GM21360 (cell line): ENCODE data around the gene FOSL1.

Source experiments
- ATAC-seq: cut with Tn5 transposase; IDR thresholded peaks from one replicate; pipeline ENCODE4 v1.9.1; 2021; ENCODE audit warnings: mild to moderate bottlenecking, moderate library complexity; ENCODE audit not compliant: unreplicated experiment

The FOSL1 gene

DNA sequence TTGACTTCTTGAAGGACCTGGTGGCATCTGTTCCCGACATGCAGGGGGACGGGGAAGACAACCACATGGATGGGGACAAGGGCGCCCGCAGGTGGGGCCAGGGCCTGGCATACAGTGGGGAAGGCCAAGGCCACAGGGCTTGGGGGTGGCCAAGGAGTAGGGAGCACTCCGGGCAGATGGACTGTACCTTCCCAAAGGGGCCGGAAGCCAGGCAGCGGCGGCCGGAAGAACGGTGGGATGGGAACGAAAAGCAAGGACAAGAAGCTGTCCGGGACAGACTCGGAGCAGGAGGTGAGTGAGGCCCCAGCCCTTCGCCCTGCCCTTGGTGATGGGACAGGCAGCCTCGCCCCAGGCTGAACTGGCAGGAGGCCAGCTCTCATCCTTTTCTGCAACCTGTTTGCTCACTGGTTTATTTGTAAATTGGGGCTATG, 20.2 kb upstream of the FOSL1 start:
- ATAC-seq: no peak

DNA sequence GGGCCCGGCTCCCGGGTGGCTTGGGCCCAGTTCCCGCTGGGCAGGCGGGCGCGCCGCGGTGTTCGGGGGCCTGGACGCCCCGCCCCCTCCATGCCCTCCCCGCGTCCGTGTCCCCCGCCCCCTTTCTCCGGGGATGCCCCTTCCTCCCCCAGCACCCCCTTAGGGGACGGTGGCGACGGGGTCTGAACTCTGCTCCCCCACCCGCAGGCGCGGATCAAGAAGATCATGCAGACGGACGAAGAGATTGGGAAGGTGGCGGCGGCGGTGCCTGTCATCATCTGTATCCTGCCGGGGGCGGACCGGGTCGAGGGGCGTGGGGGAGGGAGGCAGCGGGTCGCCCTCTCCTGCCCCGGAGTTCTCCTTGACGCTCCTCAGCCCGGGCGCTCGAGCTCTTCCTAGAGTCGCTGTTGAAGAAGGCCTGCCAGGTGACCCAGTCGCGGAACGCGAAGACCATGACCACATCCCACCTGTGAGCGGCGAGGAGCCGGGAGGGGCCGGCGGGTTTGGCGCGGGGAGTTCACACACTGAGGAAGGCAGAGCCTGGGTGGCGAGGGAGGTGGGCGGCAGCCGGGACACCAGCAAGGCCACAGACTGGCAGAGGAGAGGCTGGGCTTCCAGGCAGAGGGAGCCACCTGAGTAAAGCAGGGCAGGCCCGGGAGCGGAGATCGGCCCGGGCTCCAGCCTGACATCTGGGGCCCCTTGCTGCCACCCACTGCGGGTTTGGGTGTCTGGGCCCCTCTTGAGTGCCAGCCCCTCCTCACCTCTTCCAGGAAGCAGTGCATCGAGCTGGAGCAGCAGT, 19.6 kb upstream of the FOSL1 start:
- ATAC-seq: peak; percentile 28

DNA sequence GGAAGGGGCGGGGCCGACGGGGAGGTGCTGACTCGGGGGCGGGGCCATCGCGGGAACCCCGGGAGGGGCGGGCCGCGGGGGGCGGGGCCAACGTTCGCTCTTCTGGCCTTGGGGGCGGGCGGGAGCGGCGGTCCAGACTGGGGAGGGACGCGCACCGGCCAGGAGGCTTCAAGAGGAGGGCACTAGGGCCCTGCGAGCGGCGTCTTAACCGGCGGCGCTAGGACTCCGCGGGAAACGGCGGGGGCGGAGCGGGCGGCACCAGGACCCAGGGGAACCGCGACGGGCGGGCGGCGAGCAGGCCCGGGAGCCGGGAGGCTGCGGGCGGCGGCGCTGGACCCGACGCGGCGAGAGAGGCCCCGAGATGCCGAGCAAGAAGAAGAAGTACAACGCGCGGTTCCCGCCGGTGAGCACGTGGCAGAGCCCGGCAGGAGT, 19.0 kb upstream of the FOSL1 start, which contains the start of gene DRAP1:
Gene DRAP1, plus strand, starts transcription at position 286 of the 432 bp plus-strand sequence. Its CDS starts 76 bp downstream, at position 362.
- peak; percentile 80 for ATAC-seq

DNA sequence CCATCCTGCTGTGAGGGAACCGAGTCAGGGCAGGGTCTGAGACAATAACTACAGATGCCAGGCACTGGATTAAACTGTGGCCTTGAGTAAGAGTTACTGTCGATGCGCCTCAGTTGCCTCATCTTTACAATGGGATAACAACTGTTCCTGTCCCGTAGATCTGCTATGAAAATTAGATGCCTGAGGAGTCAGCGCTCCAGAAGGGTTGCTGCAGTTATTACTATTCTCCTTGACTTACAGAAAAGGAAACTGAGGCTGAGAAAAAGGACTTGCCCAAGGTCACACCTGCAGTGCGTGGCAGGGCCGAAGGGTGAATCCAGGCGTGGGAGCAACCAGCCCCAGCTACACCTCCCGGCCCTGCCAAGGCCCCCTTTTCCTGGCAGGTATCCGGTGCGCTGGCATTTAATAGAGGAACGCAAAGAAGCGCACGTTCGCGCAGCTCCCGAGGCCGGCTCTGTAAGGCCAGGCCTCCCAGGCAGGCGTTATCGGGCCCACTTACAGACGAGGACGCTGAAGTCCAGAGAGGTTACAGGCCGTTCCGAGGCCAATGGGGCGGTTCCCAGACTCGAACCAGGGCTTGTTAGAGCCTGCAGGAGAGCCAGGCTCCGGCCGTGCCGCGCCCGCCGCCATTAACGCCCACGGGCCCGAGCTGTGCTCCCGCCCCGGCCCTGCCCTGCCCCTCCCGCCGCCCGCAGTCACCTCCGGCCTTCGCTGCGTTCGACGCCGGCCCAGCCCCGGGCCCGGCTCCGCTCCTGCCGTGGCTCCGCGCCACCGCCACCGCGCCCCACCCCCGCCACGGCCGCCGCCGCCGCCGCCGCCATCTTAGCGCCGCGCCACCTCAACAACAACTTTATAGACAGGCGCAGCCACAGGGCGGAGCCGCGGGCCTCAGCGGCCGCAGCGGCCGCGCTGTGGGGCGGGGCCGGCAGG, 18.3 kb upstream of the FOSL1 start, which contains the start of gene C11orf68:
Gene C11orf68, minus strand, starts transcription at position 852 of the 930 bp plus-strand sequence. Its CDS starts 31 bp downstream, at position 821.
- peak; percentile 45 for ATAC-seq

DNA sequence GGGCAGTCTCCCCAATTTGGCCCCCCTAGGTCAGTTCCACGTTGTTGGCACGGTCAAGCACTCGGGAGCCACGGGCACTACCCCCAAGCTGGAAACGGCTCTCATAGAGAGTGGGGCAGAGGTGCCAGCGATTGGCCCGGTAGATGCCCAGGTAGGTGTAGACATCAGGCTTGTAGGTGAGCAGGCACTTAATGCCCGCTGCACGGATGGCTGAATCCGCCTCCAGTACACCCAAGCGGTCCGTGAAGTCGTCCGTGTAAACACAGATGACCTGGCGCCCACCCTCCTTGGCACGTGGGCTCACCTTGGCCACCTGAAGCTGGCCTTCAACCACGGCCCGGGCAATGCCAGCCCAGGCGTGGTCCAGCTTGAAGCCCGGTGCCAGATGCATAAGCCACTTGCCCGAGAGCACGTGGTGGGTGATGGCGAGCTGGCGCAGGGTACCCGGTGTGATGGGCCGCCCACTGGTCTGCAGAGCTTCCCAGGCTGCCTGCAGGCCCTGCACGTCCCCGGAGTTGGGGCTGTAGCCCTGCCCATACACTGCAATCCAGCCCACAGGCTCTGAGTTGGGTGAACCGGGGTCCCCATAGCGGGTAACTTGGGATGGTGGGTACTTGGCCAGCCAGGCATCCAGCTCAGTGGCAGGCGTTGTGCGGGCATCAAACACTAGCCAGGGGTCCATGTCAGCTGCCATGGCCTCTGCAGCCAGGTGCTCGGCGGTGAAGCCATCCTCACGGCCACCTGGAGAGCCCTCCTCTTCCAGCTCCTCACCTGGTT, 17.4 kb upstream of the FOSL1 start:
- no peak for ATAC-seq

DNA sequence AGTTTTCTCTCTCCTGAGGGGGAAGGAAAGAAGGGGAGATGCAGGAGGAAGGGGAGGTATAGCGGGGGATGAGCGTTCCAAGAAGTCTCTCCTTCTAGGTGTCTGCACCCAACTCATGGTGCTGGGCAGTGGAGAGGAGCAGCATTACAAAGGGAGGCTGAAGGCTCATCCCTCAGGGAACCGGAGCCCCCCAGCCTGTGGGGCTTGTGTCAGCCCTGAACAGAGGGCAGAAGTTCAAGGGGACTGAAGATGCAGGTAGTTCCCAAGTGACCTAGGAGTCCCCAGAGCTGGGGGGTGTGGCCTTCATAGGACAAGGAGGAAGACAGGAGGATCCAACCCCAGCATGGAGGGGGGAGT, 16.9 kb upstream of the FOSL1 start:
- no peak for ATAC-seq

DNA sequence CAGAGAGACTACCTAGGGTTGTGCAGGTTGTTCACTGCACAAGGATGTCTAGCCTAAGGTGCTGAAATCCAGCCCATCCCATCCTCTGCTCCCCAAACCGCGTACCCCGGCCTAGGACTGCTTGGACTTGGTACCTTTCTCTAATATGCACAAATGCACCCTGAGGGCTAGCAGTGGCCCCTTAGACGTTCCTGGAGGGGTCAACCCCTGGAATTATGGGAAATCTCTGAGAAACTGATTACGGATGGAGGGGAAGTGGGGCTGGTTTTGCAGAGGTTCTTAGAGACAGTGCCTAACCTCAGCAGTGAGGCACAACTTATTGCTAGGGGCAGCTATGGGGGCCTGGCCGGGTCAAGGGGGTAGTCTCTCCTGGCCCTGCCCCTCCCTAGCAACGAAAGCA, 16.2 kb upstream of the FOSL1 start:
- no peak for ATAC-seq

DNA sequence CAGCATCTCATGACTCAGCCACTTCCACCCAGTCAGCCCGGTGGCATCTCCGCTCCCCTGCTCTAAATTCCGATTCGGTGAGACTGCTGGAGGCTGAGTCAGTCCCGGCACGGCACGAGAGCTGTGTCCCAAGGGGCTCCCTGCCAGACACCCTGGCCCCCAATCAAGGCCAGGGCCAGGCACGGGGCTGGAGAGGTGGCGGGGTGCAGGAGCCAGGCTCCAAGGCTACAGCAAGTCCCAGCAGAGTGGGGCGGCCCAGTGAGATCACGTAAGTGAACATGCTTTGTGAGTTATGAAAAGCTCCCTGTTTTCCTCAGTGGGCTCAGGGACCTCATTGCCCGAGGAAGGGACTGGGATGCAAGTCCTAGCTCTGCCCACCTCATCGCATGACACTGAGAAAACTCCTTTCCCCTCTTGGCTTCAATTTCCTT, 15.6 kb upstream of the FOSL1 start:
- no peak for ATAC-seq

DNA sequence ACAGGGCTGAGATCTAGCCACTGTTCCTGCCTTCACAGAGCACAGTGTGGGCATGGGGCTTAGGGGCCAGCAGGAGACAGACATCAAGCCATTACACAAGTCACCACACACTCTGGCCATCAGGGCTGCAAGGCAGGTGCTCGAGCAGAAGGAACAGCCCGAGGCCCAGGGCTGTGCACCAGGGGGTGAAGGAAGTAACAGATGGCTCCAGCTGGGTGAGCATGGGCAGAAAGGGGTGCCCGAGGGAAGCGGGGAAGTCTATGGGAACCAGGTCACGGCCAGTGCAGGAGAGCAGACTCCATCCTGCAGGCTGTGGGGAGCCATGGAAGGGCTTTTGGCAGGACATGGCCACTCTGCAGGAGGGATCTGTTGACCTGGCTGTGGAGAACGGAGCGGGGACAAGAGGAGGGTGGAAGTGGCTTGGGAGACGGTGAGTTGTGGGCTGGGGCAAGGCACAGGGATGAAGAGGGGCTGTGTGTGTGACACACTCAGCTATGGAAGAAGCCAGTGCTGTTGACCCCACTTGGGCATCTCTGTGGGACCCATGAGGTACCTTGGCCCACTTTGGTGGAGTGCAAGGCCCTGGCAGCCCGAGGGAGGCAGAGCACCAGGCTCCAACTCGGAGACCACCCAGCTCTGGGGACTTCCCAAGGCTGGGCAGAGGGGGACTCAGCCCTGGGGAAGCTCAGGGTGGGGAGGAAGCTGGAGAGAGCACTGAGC, 15.1 kb upstream of the FOSL1 start:
- ATAC-seq: no peak

DNA sequence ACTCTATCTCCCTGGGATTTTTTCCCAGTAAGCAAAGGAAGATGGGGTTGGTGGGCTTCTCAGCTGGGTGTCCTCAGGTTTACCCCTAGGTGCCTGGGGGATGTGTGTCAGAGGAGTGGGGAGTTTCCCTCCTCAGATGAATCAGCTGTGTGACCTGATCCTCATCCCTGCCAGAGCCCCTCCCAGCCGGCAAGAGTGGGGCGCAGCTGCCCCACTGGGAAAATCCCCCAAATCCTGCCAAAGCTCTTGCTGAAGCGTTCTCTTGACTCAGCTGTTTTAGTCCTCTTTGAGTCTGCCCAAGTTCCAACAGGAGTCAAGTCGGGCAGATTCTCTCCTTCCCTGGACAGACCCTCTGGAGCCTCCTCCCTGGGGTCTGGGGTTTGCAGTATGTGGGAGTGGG, 12.7 kb upstream of the FOSL1 start:
- no peak for ATAC-seq

DNA sequence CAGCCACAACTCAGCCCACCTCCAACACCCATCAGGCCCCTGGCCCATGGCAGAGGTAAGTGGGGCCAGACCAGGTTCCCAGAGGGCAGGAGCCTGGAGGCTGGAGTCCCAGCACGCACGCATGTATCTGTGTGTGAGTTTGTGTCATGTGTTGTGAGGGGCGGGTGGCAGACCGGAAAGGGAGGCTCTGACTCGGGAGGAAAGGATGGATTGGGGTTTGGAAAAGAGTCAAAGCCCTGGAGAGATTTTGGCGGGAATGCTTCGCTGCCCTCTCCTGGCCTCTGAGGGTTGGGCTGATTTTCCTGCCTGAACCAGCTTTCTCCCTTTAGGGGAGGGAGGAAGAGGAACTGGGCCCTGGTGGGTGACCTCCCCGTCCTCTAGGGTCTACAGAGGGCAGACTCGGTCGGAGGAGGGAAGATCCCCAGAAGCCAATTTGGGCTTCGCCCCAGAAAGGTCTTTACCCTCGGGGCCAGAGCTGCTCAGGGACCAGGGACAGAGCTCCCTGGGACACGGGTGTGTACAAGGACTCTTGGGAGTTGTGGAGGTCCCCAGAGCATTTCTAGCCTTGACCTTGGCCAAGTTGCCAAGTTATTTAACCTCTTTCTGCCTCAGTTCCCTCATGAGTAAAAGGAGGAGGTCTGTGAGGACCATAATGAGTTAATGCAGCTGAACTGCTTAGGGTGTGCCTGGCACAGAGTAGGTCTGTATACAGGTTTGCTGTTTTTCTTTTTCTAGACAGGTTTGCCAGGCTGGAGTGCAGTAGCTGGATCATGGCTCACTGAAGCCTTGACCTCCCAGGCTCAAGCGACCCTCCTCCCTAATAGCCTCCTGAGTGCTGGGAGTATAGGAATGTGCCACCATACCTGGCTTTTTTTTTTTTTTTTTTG, 11.7 kb upstream of the FOSL1 start:
- ATAC-seq: no peak

DNA sequence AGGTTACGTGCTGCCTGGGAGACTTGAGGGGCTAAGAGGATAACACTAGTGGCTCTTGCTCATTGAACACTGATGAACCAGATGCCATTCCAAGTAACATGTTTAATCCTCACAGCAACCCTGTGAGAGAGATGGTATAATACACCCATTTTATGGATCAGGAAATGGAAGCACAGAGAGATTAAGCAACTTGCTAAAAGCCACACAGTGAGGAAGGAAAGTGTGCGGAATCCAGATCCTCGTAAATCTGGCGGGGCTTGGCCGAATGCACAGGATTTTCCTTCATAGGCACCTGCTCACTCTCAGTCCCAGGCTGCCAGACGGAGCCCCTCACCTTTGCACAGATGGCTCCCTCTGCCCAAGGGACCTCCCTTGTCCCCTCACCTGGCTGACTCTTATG, 7.7 kb upstream of the FOSL1 start:
- no peak for ATAC-seq

DNA sequence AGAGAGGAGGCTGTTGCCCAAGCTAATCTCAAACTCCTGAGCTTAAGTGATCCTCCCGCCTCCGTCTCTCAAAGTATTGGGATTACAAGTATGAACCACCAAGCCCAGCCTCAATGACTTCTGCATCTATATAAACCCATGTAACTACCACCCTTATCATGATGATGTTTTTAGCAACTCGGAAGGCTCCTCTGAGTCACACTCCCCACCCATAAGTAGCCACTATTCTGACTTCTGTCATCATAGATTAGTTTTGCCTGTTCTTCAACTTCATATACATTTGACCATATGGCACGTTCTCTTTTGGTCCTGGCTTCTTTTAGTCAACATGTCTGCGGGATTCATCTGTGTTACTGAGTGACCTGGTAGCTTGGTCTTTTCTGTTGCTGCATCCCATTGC, 6.4 kb upstream of the FOSL1 start:
- ATAC-seq: no peak

DNA sequence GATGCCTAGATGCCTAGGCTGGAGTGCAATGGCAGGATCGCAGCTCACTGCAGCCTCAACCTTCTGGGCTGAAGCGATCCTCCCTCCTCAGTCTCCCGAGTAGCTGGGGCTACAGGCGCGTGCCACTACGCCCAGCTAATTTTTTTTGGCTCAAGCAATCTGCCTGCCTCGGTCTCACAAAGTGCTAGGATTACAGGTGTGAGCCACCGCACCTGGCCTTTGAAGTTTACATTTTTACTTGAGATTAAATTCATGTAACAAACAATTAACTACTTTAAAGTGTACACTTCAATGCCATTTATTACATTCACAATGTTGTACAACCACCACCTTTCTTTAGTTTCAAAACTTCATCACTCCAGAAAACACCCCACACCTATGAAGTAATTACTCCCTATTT, 3.5 kb upstream of the FOSL1 start:
- no peak for ATAC-seq

DNA sequence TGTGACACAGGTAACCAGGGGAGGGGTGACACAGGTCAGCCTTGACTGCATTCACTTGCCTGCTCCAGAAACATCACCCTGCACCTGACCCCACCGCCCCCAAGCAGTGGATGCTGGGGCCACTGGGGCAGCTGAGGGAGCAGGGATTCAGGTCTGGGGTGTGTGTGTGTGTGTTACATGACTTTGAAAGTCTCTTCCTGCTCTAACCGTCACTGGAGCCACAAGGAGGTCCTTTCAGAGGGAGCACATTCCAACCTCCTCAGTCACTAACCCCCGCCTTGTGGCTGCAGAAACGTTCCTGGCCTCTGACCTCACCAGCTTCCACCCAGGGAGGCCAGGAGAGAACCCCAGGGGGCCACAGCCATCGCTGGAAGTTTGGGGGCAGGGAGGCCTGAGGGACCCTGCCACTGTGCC, 2.9 kb upstream of the FOSL1 start:
- ATAC-seq: no peak

DNA sequence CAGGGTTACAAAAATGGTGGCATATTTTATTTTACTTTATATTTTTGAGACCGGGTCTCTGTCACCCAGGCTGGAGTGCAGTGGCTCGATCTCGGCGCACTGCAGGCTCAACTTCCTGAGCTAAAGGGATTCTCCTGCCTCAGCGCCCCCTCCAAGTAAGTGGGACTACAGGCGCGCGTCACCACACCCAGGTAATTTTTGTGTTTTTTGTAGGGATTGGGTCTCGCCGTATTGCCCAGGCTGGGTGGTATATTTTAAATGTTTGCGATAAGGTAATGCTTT, 652 bp upstream of the FOSL1 start:
- ATAC-seq: no peak

DNA sequence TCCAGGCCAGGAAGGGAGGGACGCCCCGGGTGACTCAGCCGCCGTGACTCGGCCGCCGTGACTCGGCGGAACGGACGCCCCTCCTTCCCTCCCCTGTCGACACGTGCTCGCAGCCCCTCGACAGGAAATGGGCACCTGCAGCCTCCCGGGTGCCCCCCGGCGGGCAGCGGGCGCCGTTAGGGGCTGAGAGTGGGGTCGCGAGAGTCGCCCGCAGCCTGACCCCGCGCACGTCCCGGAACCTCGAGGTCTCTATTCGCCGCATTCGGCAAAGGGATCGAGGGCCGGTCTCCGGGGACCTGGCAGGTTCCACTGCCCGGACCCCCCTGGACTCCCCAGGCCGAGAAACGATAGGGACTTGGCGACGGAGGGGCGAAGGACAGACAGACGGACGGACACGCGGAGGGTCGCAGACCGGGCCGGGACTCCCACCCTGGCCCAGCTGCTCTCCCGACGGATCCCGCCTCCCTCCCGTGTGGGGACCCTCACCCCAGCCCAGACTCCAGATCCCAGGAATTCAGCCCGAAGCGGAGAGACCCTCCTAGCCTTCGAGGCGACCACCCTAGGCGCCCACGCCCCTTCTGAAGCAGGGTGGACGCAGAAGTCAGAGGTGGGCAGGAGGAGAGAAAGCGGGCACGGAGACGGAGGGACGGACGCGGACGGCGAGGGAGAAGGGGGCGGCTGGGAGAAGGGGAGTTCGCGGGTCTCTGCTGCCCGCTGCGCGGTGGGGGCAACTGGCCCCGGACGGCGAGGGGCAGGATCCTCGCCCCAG, 648 bp downstream of the FOSL1 start:
- no peak for ATAC-seq

DNA sequence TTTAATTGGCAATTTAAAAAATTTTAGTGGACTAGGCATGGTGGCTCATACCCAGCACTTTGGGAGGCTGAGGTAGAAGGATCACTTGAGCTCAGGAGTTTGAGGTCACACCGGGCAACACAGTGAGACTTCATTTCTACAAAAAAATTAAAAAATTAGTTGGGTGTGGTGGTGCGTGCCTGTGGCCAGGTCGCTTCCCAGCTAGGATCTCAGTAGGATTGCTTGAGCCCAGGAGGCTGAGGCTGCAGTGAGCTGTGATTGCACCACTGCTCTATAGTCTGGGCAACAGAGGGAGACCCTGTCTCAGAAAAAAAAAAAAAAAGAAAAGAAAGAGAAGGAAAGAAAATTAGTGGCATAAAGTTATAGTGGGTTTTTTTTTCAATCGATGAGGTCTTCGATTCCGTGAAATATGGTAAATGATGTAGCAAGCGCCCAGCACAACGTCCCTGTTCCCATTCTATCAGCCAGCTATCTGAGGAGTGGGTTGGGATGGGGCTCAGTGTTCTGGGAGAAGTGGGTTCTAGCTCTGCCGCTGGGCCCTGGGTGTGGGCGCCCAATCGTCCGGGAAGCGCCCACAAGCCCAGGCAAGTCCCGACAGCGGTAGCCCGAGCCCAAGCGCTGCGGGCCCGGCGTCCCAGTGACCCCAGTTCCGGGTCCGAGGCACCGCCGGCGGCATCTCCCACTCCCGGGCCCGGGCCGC, 1.4 kb downstream of the FOSL1 start:
- no peak for ATAC-seq
